ENCODE data around the gene STX1B.
A peak's percentile ranks its signal among the peaks of the same experiment; 100 is the strongest.
"Not testable (repeated sequence)": the region's sequence is repeated elsewhere in the genome, so short reads cannot be mapped to it uniquely, and the experiment has no call there.

STX1B gene

DNA sequence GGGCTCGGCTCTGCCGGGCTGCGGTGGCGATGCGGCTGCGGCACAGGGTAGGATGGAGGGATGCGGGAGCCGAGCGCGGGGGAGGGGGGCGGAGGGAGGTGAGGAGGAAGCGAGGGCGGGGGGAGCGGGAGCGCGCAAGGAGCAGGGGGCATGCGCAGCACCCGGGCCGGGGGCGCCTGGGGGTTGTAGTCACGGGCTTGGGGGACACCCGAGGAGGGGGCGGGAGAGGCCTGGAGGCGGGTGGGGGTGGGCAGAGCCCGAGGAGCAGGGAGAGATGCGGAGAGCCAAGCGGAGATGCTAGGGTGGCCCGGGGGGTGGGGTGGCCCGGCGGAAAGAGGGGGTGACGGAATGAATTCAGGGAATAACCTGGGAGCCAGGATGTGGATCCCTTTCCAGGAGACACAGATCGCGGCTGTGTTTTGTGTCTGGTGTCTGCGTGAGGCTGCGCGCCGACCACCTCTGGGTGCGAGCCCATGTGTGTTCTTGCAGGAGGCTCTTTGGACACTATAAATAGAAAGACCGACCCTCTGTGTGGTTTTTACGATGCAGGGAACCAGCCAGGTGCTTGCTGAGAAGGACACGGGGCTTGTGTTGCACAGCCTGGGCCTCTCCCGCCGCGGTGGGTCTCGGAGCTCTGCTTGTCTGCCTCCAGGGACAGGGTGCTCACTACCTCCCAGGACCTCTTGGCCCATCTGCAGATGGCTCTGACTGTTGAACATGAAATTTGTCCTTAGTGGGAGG, at the start of gene STX1B:
Gene STX1B (minus strand): TSS at position 54 of the 741 bp plus-strand sequence. CDS start 242 bp downstream, outside the sequence.
- peak; percentile 76 for DNase-seq

DNA sequence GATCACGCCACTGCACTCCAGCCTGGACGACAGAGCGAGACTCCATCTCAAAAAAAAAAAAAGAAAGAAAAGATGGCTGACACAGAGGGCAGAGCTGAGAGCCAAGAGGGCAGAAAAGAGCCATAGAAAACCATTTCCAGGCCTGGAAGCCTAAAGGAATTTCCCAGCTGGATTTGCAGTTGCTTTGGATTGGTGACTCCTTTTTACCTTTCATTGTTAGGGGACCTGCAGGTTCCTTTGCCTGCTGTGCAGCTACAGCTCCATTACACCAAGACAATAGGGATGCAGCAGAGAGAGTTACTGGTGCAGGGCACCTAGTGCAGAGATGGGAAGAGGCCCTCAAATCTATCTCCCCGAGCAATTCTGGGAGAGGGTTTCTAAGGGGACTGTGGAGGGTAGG, 45.2 kb upstream of the STX1B start:
- DNase-seq, result no peak

DNA sequence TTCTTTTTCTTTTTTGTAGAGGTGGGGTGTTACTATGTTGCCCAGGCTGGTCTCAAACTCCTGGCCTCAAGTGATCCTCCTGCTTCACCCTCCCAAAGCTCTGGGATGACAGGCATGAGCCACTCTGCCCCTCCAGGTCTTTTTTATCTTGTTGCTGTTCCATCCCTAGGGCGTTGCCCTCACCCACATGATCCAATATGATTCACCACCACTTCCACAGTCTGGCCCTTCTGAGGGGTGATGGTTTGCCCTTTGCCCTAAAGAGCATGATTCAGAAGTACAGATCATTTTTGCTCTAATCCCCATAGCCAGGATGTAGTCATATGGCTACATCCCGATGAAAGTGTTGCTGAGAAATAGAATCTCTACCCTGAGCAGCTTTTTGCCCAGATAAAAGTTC, 41.7 kb upstream of the STX1B start:
- no peak for DNase-seq

DNA sequence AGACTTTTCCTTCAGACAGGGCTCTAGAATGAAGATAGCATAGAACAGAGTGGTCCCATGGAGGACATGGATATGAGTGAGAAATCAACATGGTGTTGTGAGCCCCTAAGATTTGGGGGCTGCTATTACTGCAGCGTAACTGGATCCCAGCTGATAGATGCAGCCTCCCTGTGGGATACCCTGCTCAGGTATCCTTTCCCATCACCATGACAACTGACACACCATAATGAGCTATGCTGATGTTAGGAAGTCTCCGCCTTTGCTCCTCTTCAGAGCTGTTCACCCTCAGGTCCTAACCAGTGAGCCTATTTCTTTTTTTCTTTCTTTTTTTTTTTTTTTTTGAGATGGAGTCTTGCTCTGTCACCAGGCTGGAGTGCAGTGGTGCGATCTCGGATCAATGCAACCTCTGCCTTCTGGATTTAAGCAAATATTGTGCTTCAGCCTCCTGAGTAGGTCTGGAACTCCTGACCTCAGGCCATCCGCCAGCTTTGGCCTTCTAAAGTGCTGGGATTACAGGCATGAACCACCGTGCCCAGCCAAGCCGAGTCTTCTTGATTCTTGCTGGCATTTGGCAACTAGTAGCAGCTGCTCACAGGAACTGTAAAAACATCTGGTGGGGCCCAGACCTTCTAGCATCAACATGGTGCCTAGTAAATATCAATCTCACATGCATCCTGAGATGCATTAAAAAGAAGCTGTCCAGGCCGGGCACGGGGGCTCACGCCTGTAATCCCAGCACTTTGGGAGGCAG, 40.0 kb upstream of the STX1B start:
- DNase-seq, result no peak

DNA sequence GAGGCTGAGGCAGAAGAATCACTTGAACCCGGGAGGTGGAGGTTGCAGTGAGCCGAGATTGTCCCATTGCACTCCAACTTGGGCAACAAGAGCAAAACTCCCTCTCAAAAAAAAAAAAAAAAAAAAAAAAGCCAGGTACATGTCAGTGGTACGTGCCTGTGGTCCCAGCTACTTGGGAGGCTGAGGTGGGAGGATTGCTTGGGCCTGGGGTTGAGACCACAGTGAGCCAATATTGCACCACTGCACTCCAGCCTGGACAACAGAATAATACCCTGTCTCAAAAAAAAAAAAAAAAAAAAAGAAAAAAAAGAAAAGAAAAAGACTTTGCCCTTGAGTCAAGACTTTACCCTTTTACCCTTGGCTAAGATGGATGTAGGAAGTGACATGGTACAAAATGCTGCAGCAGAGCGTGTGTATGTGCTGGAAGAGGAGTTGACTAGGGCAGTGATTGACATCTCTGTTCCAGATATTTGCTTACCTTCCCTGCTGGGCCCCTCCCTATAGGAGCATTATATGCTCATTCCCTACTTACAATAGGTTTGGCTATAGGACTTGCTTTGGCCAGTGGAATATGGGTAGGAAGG, 33.6 kb upstream of the STX1B start:
- no peak for DNase-seq

DNA sequence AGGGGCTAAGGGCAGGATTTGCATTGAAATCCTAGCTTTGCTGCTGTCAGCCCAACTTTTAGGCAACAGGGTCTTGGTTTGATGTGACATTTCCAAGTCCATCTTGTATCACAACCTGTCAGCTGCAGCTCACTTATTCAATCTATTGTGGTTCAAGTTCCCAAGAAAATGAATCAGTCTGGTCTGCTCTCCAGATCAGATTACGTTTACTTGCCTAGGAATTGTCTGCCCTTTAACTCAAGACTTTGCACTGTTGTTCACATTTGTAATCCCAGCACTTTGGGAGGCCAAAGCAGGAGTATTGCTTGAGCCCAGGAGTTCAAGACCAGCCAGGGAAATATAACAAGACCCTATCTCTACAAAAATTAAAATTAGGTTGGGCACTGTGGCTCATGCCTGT, 32.9 kb upstream of the STX1B start:
- DNase-seq, result no peak

DNA sequence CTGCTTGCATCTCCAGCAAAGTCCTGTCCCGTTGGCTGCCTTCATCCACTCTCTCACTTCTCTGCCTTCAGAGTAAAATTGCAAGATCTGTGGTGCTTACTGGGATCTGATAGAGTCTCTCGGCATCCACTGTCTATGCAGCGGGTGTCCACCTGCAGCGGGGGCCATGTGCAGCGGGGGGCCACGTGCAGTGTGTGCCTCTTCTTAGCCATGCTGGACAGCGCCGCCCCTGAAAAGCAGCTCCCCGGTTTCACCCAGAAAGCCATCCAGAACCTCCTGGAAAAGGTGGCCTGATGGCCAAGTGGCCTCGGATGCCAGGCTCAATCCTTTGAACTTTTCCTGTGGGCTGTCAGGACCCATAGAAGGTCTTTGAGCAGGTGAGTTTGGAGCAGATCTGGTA, 32.4 kb upstream of the STX1B start:
- no peak for DNase-seq

- DNase-seq, result no peak
Observed at GRCh38 chr16:31038993-31039392, 28.6 kb upstream of the STX1B start.

DNA sequence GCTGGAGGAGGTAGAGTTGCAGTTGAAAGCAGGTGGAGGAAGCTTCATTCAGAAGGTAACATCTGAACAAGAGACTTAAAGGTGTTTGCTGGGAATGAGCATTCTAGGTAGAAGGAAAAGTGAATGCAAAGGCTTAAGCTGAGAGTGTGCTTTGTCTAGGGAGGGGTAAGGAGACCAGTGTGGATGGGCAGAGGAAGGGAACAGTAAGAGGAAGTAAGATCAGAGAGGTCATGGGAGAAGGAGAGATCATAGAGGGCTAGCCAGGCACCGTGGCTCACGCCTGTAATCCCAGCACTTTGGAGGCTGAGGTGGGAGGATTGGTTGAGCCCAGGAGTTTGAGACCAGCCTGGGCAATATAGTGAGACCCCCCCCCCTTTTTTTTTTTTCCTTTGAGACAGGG, 26.3 kb upstream of the STX1B start:
- no peak for DNase-seq

- peak; percentile 93 for DNase-seq
Observed at GRCh38 chr16:31033709-31034492, 23.5 kb upstream of the STX1B start.

GRCh38 chr16:31032736-31033708, 22.6 kb upstream of the STX1B start, which contains the start of gene STX4:
Gene STX4 (plus strand): TSS chr16:31033558. CDS start chr16:31033806, 248 bp downstream.
- peak; percentile 99 for DNase-seq

- DNase-seq, result no peak
Observed at GRCh38 chr16:31031276-31031675, 20.8 kb upstream of the STX1B start.

DNA sequence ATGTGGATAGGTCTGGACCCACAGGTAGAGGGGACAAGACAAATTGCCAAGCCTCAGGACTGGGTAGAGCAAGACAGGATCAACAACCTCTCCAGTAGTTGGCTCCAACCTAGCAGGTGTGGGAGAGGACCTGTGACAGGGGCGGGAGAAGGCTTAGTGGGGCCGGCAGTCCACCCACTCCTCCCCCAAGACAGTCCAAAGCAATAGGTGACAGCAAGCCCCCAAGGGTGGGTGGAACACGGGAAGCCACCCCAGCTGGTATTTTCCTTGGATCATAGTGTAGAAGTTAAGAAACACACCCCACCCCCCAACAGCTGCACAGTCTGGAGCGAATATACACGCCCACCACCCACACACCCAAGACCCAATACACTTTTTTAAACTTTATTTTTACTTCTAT, 18.8 kb upstream of the STX1B start:
- DNase-seq, result no peak

DNA sequence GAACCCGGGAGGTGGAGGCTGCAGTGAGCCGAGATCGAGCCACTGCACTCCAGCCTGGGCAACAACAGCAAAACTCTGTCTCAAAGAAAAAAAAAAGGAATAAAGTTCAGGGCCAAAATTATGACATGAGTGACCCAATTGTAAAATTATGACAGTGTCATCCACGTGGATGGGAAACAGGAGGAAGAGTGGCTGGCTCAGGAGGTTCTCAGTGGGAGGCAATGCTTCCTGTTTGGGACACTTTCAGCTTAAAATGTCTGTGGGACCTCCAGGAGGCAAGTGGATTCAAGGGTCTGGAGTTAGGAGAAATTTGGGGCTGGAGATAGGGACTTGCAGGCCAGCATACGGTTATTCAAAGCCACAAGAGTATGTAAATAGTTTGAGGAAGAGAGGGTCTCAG, 14.9 kb upstream of the STX1B start:
- DNase-seq, result no peak

- no peak for DNase-seq
Observed at GRCh38 chr16:31023627-31024226, 13.3 kb upstream of the STX1B start.

- DNase-seq, result no peak
Observed at GRCh38 chr16:31023252-31023602, 12.8 kb upstream of the STX1B start.

DNA sequence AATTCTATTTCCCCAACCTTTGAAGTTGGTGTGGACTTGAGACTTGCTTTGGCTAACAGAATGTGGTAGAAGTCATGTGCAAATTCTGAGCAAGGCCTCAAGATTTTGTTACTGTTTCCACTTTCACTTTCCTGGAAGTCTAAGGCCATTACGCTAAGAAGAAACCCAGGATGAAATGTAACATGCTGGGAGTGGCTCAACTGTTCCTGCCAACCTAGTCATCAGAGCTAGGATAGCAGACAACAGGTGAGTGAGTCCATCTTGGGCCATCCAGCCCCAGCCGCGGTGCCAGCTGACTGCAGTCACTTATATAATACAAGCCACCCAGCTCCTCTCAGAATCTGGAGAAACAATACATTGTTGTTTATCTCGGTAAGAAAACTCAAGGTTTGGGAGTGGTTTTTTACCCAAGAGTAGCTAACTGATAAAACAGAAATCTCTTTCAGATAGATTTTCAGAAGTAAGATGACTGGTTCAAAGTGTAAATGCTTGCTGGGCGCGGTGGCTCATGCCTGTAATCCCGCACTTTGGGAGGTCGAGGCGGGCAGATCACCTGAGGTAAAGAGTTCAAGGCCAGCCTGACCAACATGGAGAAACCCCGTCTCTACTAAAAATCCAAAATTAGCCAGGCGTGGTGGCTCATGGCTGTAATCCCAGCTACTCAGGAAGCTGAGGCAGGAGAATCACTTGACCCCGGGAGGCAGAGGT, 12.3 kb upstream of the STX1B start:
- DNase-seq, result no peak

DNA sequence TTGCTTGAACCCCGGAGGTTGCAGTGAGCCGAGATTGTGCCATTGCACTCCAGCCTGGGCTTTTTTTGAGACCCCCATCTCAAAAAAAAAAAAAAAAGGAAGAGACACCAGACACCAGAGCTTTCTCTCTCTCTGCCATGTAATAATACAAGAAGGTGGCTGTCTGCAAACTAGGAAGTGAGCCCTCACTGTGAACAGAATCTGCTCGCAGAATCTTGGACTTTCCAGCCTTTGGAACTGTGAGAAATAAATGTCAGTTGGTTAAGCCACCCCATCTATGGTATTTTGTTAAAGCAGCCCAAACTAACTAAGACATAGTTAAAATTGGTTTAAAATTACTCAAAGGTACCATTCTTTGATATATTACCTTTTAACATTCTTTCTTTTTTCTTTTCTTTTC, 10.1 kb upstream of the STX1B start:
- DNase-seq, result no peak

DNA sequence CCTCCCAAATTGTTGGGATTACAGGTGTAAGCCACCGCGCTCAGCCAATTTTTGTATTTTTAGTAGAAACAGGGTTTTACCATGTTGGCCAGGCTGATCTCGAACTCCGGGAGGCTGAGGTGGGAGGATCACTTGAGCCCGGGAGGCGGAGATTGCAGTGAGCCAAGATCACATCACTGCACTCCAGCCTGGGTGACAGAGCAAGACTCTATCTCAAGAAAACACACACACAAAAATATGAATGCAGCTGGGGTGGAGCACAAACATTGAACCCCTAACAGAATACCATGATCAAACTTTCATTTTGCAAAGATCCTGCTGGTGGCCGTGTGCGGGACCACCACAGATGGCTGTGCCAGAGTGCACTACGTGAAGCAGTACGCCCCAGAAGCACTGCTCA, 7.3 kb upstream of the STX1B start:
- DNase-seq, result not testable (repeated sequence)

DNA sequence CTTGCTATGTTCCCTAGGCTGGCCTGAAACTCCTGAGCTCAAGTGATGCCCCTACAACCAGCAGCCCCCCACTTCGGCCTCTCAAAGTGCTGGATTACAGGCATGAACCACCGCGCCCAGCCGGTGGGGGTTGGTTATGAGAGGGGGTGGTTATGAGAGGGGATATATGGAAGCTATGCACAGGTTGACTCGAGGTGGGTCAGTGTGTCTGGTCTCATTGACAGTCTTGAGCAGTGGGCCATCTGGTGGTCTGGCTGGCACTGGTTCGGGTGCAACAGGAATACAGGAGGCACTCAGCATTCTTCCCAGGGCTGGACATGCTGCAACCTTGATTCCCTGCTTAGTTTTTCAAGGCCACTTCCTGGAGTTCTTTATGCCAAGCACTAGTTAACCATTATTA, 5.6 kb upstream of the STX1B start:
- DNase-seq, result no peak

DNA sequence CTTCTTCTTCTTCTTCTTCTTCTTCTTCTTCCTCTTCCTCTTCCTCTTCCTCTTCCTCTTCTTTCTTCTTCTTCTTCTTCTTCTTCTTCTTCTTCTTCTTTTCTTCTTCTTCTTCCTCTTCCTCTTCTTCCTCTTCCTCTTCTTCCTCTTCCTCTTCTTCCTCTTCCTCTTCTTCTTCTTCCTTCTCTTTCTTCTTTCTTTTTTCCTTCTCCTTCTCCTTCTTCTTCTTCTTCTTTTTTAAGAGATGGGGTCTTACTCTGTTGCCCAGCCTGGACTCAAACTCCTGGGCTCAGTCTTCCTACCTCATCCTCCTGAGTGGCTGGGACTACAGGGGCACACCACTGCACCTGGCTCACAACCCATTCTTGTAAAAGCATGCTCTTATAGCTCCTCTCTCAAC, 2.9 kb upstream of the STX1B start:
- not testable (repeated sequence) for DNase-seq
